Measurements from ENCODE around the gene FGF7. TPM values are rescaled to one million over a fixed set of nuclear protein-coding genes. Genes with fewer than 3 reads are reported as not detected.

Gene FGF7
- total RNA-seq, 2 experiments from 2014 or later = not detected

GRCh38 chr15:49435174-49435573 is 12.1 kb downstream of the FGF7 start:
- Mint-ChIP-seq H3K4me1 (ENCODE audit: low read depth) (no peaks in the 10 kb centered on the region), H3K4me3 (no peak overlapping the region), H3K27me3 (no peaks in the 10 kb centered on the region), H3K36me3 (ENCODE audit: low read depth) (no peaks in the 10 kb centered on the region), H3K27ac (no peak overlapping the region), H3K9me3 (no peaks in the 10 kb centered on the region)
- TF ChIP-seq, protein P1, sequence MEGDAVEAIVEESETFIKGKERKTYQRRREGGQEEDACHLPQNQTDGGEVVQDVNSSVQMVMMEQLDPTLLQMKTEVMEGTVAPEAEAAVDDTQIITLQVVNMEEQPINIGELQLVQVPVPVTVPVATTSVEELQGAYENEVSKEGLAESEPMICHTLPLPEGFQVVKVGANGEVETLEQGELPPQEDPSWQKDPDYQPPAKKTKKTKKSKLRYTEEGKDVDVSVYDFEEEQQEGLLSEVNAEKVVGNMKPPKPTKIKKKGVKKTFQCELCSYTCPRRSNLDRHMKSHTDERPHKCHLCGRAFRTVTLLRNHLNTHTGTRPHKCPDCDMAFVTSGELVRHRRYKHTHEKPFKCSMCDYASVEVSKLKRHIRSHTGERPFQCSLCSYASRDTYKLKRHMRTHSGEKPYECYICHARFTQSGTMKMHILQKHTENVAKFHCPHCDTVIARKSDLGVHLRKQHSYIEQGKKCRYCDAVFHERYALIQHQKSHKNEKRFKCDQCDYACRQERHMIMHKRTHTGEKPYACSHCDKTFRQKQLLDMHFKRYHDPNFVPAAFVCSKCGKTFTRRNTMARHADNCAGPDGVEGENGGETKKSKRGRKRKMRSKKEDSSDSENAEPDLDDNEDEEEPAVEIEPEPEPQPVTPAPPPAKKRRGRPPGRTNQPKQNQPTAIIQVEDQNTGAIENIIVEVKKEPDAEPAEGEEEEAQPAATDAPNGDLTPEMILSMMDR (IDR thresholded peaks at IDR 0.05) = no peak
- ChIA-PET POLR2A (no interaction called here), CTCF (no interaction called here)
- Histone ChIP-seq H3K27me3 (ENCODE audit: control insufficient read depth in 1 of 2, insufficient read depth in 2 of 2, low read length in 2 of 2) (no peaks in the 10 kb centered on the region), H3K9me3 (ENCODE audit: control insufficient read depth in 1 of 2, insufficient read depth in 1 of 2, low read length in 2 of 2) (no peaks in the 10 kb centered on the region), H3K4me1 (ENCODE audit: insufficient read depth, low read length) (no peaks in the 10 kb centered on the region), H3K4me3 (ENCODE audit: low read length) (no peak overlapping the region), H3K36me3 (ENCODE audit: insufficient read depth, low read length) (no peaks in the 10 kb centered on the region), H3K27ac (ENCODE audit: low read depth in 1 of 2, low read length in 2 of 2) (no peak overlapping the region)
- no peak for DNase-seq
- intact Hi-C loops (cut with DNase I, micrococcal nuclease) = no loop called here
- no peak for ATAC-seq (ENCODE audit: poor library complexity)

DNA sequence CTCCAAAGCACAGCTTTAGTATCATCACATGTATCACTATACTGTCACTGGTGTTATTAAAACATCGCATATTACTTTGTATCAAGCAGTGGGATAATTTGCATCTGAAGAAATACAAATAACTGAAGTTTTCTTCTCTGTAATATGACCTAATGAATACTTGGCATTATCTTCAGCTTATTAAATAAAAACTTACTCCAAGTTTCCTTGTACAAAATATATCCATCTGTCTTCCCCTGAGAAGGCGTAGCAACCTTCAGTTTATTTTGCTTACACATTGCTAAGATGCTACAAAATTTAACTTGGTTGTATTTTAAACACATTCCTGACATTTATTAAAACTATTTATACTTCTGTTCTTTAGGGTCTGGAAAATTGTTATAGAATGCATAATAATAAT is 13.7 kb downstream of the FGF7 start:
- POLR2A ChIA-PET = no interaction called here
- Histone ChIP-seq H3K9me3 (ENCODE audit: control insufficient read depth in 1 of 2, insufficient read depth in 1 of 2, low read length in 2 of 2) (no peaks in the 10 kb centered on the region), H3K4me3 (ENCODE audit: low read length) (no peak overlapping the region), H3K36me3 (ENCODE audit: insufficient read depth, low read length) (no peaks in the 10 kb centered on the region), H3K4me1 (ENCODE audit: insufficient read depth, low read length) (no peaks in the 10 kb centered on the region), H3K27ac (ENCODE audit: low read depth in 1 of 2, low read length in 2 of 2) (no peak overlapping the region), H3K27me3 (ENCODE audit: control insufficient read depth in 1 of 2, insufficient read depth in 2 of 2, low read length in 2 of 2) (no peaks in the 10 kb centered on the region)
- CTCF ChIA-PET = no interaction called here
- no peak for ATAC-seq (ENCODE audit: poor library complexity)
- DNase-seq = no peak
- Mint-ChIP-seq H3K27me3 (no peaks in the 10 kb centered on the region), H3K27ac (no peak overlapping the region), H3K9me3 (no peaks in the 10 kb centered on the region), H3K4me1 (ENCODE audit: low read depth) (no peaks in the 10 kb centered on the region), H3K36me3 (ENCODE audit: low read depth) (no peaks in the 10 kb centered on the region), H3K4me3 (no peak overlapping the region)
- intact Hi-C loops (cut with DNase I, micrococcal nuclease) = no loop called here
- TF ChIP-seq, protein P1 (IDR thresholded peaks at IDR 0.05) = no peak

GRCh38 chr15:49438962-49439631 is 16.1 kb downstream of the FGF7 start:
- H3K36me3 Mint-ChIP-seq (ENCODE audit: low read depth) = no peaks in the 10 kb centered on the region
- H3K27me3 Mint-ChIP-seq = no peaks in the 10 kb centered on the region
- TF ChIP-seq, protein P1 (IDR thresholded peaks at IDR 0.05) = no peak
- no peaks in the 10 kb centered on the region for H3K27me3 ChIP-seq (ENCODE audit: control insufficient read depth in 1 of 2, insufficient read depth in 2 of 2, low read length in 2 of 2)
- intact Hi-C loops (cut with DNase I, micrococcal nuclease) = no loop called here
- H3K4me1 Mint-ChIP-seq (ENCODE audit: low read depth) = no peaks in the 10 kb centered on the region
- H3K27ac Mint-ChIP-seq = no peak overlapping the region
- ChIA-PET CTCF (no interaction called here), POLR2A (no interaction called here)
- H3K9me3 ChIP-seq (ENCODE audit: control insufficient read depth in 1 of 2, insufficient read depth in 1 of 2, low read length in 2 of 2) = no peaks in the 10 kb centered on the region
- ATAC-seq (ENCODE audit: poor library complexity) = no peak
- no peaks in the 10 kb centered on the region for H3K4me1 ChIP-seq (ENCODE audit: insufficient read depth, low read length)
- DNase-seq = peak in 2 of 14 experiments; percentile 3 to 14
- no peak overlapping the region for H3K4me3 ChIP-seq (ENCODE audit: low read length)
- no peak overlapping the region for H3K4me3 Mint-ChIP-seq
- H3K9me3 Mint-ChIP-seq = no peaks in the 10 kb centered on the region
- no peak overlapping the region for H3K27ac ChIP-seq (ENCODE audit: low read depth in 1 of 2, low read length in 2 of 2)
- H3K36me3 ChIP-seq (ENCODE audit: insufficient read depth, low read length) = no peaks in the 10 kb centered on the region
